Activated naive CD4-positive, alpha-beta T cell treated with anti-CD3 and anti-CD28 coated beads for 36 hours (primary cell): Measurements from ENCODE around the gene CCNT1. TPM values are rescaled to one million over a fixed set of nuclear protein-coding genes. Genes with fewer than 3 reads are reported as not detected.

Experiments
- microRNA-seq: library from miRNA; unstranded; fragments of <30 nt; microRNA quantifications from one replicate; pipeline ENCODE4 v1.2.0, GENCODE V29; 2022; ENCODE audit warnings: borderline microRNAs expressed, borderline replicate concordance
- total RNA-seq, 2 experiments: library from RNA; stranded (reverse); gene quantifications; one replicate each; pipeline ENCODE4 v1.2.3, GENCODE V29; 2021

CCNT1 gene
- total RNA-seq, 2 experiments from 2014 or later: 73.8 to 77.0 TPM

Small RNA genes lying within 50 kb of the gene (microRNA-seq; reads per million reads assigned to microRNA genes)
- 3.8 reads per million for gene MIR1291

Other genes with a start within 250 kb of the CCNT1 start
- gene ANP32D, start 244.1 kb downstream of the CCNT1 start, total RNA-seq: not detected
- gene C12orf54, start 234.2 kb downstream of the CCNT1 start, total RNA-seq: not detected
- gene OR8S1, start 191.1 kb downstream of the CCNT1 start, total RNA-seq: not detected
- gene LALBA, start 146.7 kb downstream of the CCNT1 start, total RNA-seq: not detected
- 10 to 100 TPM; 37.9 to 39.1 TPM for gene KANSL2, start 34.5 kb downstream of the CCNT1 start, total RNA-seq
- under 1 TPM; 0.05 to 0.15 TPM for gene ADCY6, start 72.4 kb upstream of the CCNT1 start, total RNA-seq
- gene CACNB3, start 101.8 kb upstream of the CCNT1 start, total RNA-seq: 10 to 100 TPM in 1 of 2 experiments, 1 to 10 TPM in 1; 9.5 to 10.0 TPM
- gene DDX23, start 135.5 kb upstream of the CCNT1 start, total RNA-seq: 100 to 1,000 TPM; 115 to 125 TPM
- gene RND1, start 149.2 kb upstream of the CCNT1 start, total RNA-seq: 1 to 10 TPM; 6.8 to 7.4 TPM
- 10 to 100 TPM; 49.6 to 59.8 TPM for gene FKBP11, start 208.8 kb upstream of the CCNT1 start, total RNA-seq
- gene ARF3, start 240.8 kb upstream of the CCNT1 start, total RNA-seq: 10 to 100 TPM; 84.4 to 87.3 TPM